HG02759 (cell line): ENCODE results near the gene NCAPD3.
"Not testable (repeated sequence)": the region's sequence is repeated elsewhere in the genome, so short reads cannot be mapped to it uniquely, and the experiment has no call there.

Experiments
- ATAC-seq: cut with Tn5 transposase; IDR thresholded peaks from one replicate; pipeline ENCODE4 v1.9.1; 2021; ENCODE audit warnings: mild to moderate bottlenecking, moderate library complexity; ENCODE audit not compliant: unreplicated experiment

NCAPD3 gene, protein sequence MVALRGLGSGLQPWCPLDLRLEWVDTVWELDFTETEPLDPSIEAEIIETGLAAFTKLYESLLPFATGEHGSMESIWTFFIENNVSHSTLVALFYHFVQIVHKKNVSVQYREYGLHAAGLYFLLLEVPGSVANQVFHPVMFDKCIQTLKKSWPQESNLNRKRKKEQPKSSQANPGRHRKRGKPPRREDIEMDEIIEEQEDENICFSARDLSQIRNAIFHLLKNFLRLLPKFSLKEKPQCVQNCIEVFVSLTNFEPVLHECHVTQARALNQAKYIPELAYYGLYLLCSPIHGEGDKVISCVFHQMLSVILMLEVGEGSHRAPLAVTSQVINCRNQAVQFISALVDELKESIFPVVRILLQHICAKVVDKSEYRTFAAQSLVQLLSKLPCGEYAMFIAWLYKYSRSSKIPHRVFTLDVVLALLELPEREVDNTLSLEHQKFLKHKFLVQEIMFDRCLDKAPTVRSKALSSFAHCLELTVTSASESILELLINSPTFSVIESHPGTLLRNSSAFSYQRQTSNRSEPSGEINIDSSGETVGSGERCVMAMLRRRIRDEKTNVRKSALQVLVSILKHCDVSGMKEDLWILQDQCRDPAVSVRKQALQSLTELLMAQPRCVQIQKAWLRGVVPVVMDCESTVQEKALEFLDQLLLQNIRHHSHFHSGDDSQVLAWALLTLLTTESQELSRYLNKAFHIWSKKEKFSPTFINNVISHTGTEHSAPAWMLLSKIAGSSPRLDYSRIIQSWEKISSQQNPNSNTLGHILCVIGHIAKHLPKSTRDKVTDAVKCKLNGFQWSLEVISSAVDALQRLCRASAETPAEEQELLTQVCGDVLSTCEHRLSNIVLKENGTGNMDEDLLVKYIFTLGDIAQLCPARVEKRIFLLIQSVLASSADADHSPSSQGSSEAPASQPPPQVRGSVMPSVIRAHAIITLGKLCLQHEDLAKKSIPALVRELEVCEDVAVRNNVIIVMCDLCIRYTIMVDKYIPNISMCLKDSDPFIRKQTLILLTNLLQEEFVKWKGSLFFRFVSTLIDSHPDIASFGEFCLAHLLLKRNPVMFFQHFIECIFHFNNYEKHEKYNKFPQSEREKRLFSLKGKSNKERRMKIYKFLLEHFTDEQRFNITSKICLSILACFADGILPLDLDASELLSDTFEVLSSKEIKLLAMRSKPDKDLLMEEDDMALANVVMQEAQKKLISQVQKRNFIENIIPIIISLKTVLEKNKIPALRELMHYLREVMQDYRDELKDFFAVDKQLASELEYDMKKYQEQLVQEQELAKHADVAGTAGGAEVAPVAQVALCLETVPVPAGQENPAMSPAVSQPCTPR (N-terminal part only)

DNA sequence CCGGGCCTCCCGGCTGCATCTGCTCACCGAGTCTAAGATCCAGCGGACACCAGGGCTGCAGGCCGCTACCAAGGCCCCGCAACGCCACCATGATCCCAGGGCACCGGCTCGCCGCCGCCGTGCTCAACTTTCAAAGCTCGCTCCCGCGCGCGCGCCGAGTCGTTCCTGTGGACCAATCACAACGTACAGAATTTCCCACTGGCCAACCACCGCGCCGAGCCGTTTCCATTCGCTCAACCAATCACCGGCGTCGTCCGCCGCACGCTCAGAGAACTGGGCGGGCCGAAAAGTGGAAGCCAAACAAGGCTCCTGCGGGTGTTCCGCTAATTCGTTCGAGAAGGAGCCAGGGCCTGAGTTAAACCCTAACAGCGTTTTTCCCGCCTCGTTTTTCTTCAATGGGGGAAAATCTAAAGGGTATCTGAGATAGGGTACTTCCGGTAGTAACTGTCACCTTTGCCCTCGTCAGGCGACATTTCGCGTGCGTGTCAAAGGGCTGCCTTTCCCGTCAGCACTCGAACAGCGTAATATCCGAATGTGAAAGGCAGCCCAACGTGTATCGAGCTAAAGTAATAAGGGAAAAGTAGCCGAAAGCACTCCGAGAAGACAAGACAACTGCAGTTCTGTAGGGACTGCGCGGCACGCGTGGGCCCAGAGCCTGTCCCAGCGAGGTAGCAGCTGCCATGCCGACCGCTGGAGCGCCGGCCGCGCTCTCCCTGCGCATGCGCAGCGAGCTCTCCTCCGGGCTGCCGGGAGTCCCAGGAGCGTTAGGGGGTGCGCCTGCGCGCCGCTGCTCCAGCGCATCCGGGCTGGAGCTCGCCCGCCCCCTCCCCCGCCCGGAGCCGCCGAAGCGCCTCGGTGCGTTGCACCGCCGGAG is at the start of gene NCAPD3, which contains the start of gene VPS26B:
Gene NCAPD3, minus strand, starts transcription at position 132 of the 874 bp plus-strand sequence. Its CDS starts 41 bp downstream, at position 91.
Gene VPS26B, plus strand, starts transcription at position 836 of the 874 bp plus-strand sequence. CDS start 452 bp downstream, outside the sequence.
- peak; percentile 76 for ATAC-seq

DNA sequence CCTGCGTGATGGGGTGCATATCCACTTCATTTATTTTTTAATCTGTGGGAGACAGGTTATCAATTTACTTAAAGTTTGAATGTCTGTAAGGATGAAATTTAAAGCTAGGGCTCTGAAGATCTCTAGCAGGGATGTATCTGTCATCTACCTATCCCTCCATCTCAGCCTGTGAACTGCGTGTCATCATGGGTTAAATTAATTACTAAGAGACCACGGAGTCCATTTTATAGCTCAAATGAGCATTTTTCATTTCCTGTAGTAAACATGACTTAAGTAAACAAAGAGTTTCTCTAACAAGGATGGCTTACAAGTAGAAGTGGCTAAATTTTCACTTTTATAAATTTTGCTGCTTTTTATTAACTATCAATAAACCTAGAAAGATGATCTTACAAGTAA is 49.5 kb upstream of the NCAPD3 start:
- ATAC-seq = no peak

DNA sequence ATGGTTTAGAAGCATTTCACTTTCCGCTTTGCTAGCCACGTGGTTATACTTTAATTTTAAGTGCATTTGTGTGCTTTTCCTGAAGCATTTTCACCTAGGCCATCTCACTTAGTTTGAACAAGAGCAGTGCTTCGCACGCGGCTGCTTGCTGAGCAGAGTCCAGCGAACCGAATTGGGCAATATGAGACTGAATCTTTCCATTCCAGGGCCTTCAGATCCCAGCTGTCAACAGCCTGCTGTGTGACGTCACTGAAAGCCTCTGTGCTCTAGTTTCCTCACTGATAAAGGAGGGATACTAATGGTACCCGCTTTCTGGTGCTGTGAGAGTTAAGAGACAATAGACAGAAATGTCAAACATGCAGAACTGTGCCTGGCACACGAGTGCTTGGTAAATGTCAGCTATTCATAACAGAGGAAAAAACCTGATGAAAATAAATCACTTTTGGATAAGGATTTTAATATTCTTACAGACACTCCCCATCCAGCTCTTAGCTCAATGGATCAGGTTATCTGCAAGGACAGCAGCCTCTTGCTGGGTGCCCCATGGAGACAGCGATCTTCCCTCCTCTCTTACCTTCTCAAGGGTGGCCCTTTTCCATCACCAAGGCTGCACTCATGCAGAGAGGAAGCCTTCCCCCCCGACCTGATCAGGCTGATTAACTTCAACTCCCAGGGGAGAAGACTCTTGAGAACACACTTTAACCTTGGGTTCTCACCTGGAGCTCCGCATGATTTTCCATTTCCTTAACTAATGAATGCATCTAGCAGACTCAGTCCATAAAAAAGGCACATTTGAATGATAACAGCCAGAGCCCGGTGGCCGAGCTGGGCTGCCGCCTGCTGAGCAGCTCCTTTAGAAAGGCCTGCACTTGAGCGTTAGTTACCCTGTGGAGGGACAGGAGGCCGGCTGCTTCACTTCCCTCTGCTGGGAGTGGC is 48.9 kb upstream of the NCAPD3 start:
- ATAC-seq = no peak

DNA sequence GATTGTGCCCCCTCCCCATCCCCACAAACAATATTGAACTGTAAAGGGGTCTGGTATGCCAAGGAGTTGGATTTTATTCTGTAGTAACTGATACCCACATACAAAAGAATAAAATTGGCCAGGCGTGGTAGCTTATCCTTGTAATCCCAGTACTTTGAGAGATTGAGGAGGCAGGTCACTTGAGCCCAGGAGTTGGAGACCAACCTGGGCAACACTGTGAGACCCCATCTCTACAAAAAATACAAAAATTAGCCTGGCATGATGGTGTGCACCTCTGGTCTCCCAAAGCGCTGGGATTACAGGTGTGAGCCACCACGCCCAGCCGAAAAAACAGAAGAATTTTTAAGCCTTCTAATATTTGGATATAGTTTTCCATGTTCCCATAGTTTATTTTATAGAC is 48.2 kb upstream of the NCAPD3 start:
- no peak for ATAC-seq

DNA sequence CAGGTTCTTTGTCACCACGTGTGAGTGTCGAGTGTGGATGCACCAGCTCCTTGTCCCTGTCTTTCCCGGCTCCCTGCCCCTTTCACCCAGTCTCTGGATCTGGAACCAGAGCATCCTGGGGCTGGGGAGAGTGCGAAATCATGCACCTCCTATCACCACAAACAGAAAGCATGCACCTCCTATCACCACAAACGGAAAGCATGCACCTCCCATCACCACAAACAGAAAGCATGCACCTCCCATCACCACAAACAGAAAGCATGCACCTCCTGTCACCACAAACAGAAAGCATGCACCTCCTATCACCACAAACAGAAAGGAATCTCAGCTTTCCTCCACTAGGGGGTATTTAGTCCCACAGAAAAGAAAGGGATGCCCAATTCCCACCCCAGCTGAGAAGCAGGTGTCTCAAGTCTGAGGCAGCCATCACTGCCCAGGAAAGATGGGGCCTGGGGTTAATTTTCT is 46.5 kb upstream of the NCAPD3 start:
- no peak for ATAC-seq

DNA sequence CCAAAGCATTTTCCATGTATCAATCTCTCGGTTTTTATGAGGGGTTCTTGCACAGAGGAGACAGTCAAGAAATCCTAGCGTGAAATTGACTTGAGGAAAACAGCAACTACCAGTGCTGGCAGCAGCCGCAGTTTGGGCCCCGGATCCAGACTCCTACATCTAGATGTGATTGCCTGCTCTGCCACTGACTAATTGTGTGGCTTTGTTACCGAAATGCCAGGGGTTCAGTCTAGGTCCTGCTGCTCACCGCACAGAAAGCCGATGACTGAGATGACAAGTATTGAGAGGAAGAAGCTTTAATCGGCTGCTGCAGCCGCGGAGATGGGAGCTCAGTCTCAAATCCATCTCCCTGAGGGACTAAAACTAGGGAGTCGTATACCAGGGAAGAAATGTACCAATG is 44.2 kb upstream of the NCAPD3 start:
- ATAC-seq = no peak

DNA sequence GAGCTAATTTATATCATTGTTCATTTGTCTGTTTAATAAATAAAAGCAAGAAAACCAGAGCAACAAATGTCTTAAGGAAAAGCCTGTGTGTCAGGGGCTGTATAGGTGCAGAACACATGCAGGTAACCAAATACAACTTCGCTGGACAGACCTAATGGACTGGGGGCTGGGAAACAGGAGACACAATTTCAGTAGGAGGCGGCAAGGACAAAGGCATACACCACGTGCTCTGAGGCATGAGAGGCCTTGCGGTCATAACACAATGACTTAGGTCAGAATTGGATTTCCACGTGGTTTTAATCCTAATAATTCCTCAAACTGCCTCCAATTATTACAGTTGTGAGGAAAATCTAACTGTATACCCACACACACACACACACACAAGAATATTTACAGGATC is 43.7 kb upstream of the NCAPD3 start:
- no peak for ATAC-seq

DNA sequence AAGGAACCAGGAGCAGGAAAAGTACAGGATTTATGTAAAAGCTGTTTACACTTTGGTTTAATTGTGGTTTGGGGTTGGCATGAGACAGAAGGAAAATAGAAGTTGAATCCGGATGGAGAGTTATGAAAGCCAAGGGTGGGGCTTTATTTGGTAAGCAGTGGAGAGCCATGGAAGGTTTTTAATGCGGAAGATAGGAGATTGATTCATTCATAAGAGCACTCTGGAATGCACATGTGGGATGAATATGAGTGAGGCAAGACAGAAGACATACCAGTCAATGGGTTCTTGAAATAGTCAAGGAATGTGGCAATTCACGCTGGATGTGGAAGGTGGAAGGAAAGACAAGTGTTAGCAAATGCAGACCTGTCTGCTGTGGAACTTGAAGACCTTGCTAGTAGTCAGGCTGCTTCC is 43.1 kb upstream of the NCAPD3 start:
- no peak for ATAC-seq

DNA sequence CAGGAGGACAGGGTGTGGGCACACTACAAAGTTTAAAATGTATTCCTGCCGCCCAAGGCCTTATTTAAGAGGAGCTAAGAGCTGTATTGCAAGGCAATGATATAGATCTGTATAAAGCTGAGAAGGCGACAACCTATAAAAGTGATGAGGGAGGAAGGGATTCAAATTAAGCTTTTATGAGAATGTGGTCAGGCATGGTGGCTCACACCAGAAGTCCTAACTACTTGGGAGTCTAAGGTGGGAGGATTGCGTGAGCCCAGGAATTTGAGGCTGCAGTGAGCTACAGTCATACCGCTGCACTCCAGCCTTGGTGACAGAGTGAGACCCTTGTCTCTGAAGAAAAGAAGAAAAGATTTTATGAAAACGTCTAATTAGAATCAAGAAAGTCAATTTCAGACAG is 42.7 kb upstream of the NCAPD3 start:
- no peak for ATAC-seq

DNA sequence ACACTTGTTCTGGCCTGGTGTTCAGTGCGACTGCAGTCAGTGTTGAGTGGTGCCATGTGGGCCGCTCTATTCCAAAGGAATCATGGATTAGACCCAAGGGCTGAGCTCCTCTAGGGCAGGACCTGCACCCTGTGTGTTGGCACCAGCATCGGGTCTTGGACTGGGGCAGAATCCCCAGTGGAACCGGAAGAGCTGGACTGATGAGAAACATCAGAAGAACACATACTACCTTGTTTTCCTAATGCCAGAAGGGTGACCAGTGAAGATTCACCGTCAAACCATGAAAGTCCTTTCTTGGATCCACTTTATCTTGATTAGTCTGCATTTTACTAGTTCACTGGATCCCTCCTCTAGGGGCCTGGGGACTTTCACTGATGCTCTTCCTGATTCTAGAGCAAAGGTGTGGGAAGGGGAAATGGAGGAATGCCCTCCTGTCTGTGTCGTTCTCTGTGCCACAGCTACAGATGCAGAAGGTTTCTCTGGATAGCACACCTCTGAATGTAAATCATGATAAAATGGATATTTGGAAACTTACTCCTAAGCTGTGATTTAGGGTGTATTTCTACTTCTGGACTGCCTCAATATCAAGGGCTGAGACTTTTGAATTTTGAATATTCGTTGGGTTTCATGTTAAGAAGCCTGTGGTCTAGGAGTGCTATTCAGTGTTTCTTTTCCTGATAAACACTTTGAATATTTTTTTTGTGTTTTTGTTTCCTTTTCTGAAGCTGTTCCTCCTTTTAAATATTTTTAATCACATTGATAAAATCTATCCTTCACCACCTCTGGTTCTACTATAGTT is 41.4 kb upstream of the NCAPD3 start:
- no peak for ATAC-seq

DNA sequence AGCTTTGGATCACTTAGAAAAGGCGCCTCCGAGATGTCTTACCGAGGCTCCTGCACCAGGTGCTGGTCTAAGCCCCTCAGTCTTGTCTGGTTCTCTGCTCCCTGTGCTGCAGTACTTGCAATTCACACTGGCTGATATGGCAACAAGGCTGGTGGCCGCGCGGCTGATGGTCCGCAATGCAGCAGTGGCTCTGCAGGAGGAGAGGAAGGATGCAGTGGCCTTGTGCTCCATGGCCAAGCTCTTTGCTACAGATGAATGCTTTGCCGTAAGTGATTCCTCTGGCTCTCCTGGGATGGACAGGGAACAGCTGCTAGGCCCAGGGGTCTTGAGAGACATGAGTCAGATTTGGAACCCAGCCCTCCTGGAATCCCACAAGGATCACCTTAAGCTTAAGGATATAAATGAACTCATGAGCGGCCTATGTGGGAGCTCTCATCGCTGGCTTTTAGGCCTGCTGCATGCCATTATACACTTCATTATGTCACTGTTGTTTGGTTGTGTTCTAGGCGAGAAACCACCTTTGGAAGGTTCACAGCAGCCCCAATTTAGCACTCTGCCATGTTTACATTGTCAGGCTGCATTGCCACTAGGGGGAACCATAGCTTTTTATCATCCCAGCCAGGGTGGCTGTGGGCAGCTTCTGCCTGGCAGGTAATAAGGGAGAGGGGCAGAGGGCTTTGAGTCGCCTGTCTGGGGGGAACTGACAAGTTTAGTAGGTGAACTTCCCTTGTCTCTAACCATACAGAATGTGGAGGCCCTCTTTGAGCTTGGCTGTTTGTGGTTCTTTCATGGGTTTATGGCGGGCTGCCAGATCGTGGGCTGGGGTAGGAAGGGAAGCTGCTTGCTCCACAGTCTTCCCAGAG is 38.1 kb upstream of the NCAPD3 start:
- ATAC-seq = no peak

DNA sequence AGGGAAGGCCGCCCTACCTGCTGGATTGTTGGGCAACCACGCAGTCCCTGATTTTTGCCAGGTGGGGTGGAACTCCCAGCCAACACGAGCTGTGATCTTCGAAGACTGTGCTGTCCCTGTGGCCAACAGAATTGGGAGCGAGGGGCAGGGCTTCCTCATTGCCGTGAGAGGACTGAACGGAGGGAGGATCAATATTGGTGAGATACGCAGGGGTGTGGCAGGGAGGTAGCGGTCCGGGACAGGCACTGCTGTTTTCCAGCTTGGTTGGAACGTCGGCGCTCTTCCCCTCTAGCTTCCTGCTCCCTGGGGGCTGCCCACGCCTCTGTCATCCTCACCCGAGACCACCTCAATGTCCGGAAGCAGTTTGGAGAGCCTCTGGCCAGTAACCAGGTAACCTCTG is 37.2 kb upstream of the NCAPD3 start:
- ATAC-seq = no peak

DNA sequence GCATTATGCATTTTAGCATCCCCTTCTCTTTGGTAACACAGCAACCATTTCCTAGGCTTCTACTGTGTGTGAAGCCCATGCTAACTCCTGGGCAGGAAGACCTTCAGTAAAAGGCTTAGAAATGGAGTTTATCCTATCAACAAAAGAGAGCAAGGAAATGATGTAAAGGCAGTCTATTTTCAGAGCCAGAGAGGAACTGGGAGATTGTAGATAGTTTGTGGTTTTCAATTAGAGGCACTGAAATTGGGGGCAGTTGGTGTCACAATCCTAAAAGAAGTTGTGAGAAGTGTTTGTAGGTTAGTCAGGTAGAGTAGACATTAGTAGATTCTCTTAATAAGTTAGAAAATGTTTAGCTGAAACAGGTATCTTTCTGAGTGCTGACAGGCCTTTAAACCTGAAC is 36.7 kb upstream of the NCAPD3 start:
- no peak for ATAC-seq

DNA sequence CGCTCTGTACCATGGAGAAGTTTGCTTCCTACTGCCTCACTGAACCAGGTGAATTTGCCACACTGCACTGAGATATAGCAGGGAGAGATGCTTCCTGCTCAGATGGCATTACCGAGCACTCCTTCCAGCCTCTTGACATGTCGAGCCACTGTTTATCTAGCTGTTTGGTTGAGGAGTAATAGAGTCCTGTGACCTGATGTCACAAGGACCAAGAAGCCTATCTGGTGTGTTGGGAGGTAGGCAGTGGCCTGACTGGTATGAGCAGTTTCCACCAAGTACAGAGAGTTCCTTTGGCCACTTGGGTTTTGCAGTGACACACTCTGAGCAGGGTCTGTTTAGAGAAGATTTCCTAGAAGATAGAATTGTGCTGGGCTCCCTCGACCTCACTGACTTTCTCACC is 34.8 kb upstream of the NCAPD3 start:
- ATAC-seq = no peak

DNA sequence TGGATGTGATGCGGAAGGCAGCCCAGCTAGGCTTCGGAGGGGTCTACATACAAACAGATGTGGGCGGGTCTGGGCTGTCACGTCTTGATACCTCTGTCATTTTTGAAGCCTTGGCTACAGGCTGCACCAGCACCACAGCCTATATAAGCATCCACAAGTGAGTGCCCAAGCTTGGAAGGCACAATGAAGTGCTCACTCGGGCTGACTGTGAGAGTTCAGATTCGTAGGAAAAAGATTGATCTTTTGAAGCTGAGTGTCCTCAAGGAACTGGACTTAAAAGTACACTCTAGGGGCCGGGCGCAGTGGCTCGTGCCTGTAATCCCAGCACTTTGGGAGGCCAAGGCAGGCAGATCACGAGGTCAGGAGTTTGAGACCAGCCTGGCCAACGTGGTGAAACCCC is 33.3 kb upstream of the NCAPD3 start:
- ATAC-seq = no peak

DNA sequence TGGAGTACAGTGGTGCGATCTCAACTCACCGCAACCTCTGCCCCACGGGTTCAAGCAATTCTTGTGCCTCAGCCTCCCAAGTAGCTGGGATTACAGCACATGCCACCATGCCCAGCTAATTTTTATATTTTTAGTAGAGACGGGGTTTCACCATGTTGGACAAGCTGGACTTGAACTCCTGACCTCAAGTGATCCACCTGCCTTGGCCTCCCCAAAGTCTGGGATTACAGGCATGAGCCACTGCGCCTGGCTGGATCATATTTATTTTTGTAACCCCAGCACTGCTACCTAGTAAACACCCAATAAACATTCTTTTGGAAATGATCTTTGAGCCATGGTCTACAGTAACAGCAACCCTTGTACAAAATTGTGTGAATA is 31.4 kb upstream of the NCAPD3 start:
- ATAC-seq = not testable (repeated sequence)
